ENCODE measurements around the gene NCOA4. TPM values are rescaled to one million over a fixed set of nuclear protein-coding genes. Genes with fewer than 3 reads are reported as not detected.
A peak's percentile ranks its signal among the peaks of the same experiment; 100 is the strongest.

Gene NCOA4
- 100 to 1,000 TPM in 2 of 7 donors, 10 to 100 TPM in 5; 68.6 to 107 (median 89.4) TPM for total RNA-seq
- 100 to 1,000 TPM in 1 of 2 donors, 10 to 100 TPM in 1; 52.8 to 172 TPM for polyA plus RNA-seq
- long read RNA-seq, donor 1, transcript NCOA4-204 (10 exons, 3,549 nt) = major isoform, 43 of 192 reads
- long read RNA-seq, donor 1, partial matches to known transcripts = 124 of 192 reads
- long read RNA-seq, donor 1, other reads (novel, unspliced or antisense) = 24 of 192 reads
- long read RNA-seq, donor 2, transcript NCOA4-204 (10 exons, 3,549 nt) = major isoform, 14 of 34 reads
- long read RNA-seq, donor 2, partial matches to known transcripts = 16 of 34 reads
- long read RNA-seq, donor 2, other reads (novel, unspliced or antisense) = 0 of 34 reads
- long read RNA-seq, donor 3, transcript NCOA4-207 (10 exons, 3,489 nt) = minor isoform, 6 of 238 reads
- long read RNA-seq, donor 3, transcript NCOA4-204 (10 exons, 3,549 nt) = major isoform, 196 of 238 reads
- long read RNA-seq, donor 3, partial matches to known transcripts = 19 of 238 reads
- long read RNA-seq, donor 3, other reads (novel, unspliced or antisense) = 16 of 238 reads

DNA sequence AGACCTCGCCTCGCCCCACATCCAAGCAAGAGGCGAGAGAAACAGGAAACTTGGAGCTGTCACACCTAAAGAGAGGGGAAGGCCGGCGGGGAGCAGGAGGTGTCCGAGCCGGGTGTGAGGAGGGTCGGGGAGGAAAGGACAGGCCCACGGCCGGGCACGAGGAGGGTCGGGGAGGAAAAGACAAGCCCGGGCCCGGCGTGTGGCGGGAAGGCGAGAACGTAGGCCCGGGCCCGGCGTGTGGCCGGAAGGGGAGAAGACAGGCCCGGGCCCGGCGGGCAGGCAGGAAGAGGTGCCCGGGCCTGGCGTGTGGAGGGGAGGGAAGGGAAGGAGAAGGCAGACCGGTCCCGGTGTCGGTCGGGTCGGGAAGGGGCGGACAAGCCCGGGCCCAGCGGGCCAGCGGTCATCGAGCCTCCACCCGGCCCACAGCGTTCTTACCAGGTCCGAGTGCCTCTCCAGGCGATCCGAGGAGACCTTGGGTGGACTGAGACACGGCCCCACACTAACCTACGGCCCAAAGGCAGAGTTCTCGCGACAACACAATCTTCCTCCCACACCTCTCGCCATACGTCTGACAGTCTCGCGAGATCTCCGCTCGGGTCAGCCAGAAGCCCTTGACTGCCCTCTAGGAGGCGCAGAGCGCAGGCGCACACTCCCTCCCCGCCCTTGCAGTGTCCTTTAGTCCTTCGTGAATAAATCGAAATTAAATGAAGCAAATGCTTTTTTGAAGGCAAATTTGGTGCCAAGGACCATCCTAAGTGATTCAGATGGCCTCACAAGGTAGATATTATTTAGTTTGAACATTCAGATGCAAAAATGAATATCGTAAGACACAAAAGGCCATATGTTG, at the start of gene NCOA4:
TSS of gene NCOA4 (minus strand) at position 533 of the 847 bp plus-strand sequence. CDS start 13,943 bp downstream, outside the sequence.
- H3K27me3 ChIP-seq = no peaks in the 10 kb centered on the region
- peak within 1 kb of the TSS; percentile 54 to 79 for H3K27ac ChIP-seq
- peaks cover 9% of the 10 kb centered on the region for H3K4me1 ChIP-seq (ENCODE audit: insufficient read depth)
- H3K9me3 ChIP-seq = no peaks in the 10 kb centered on the region
- intact Hi-C loops (cut with DNase I) = no loop called here
- H3K36me3 ChIP-seq = no peaks in the 10 kb centered on the region
- 0 to 1% (median 1%) methylated on average over 58 to 59 of the region's 59 CpGs for WGBS, 3 donors
- H3K4me3 ChIP-seq = peak within 1 kb of the TSS; percentile 91
- peak; percentile 96 to 99 (median 98) for DNase-seq
- TF ChIP-seq POLR2A (IDR thresholded peaks at IDR 0.05) (peak; percentile 37), EP300 (IDR thresholded peaks at IDR 0.05) (no peak)
- TF ChIP-seq, protein P1, sequence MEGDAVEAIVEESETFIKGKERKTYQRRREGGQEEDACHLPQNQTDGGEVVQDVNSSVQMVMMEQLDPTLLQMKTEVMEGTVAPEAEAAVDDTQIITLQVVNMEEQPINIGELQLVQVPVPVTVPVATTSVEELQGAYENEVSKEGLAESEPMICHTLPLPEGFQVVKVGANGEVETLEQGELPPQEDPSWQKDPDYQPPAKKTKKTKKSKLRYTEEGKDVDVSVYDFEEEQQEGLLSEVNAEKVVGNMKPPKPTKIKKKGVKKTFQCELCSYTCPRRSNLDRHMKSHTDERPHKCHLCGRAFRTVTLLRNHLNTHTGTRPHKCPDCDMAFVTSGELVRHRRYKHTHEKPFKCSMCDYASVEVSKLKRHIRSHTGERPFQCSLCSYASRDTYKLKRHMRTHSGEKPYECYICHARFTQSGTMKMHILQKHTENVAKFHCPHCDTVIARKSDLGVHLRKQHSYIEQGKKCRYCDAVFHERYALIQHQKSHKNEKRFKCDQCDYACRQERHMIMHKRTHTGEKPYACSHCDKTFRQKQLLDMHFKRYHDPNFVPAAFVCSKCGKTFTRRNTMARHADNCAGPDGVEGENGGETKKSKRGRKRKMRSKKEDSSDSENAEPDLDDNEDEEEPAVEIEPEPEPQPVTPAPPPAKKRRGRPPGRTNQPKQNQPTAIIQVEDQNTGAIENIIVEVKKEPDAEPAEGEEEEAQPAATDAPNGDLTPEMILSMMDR (IDR thresholded peaks at IDR 0.05) = peak; percentile 74 to 82 (median 80)

DNA sequence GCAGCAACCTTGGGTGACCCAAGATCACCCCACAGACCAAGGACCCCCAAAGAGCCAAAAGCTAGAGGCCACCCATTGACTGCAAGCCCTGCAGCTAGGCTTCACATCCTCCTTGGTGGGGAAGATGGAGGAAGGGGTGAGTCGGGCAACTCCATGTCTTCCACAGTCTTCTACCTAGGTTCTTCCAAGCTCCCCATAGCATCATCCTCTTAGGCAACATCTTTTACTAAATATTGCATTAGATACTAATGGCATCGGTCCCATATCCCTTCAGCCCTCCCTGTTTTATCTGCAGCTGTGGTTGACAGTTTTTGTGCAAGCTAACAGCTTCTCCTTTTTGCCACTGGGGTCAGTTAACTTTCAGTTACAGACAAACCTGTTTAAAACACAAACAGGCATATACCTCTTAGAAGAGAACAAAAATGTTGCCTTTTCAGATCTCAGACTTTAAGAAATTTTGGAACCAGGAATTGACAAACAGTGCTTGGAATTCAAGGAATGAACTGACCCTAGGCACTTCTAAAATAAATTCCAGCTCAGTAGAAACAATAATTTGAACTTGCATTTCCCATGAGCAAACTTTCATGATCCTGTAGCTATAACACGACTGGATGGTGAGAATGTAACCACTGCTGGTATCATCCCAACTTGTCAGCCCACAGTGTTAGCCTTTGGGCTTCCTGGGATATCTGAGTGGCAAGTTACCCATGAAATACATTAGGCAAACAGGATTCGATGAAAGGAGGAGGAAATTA, 49.6 kb upstream of the NCOA4 start:
- intact Hi-C loops (cut with DNase I) = no loop called here
- Histone ChIP-seq H3K36me3 (no peaks in the 10 kb centered on the region), H3K9me3 (no peaks in the 10 kb centered on the region), H3K4me3 (no peak overlapping the region), H3K27ac (no peak overlapping the region), H3K4me1 (ENCODE audit: insufficient read depth) (no peaks in the 10 kb centered on the region), H3K27me3 (no peaks in the 10 kb centered on the region)
- no peak for DNase-seq
- WGBS, 3 donors = 37 to 51% (median 43%) methylated on average over 4 of the region's 4 CpGs
- TF ChIP-seq, protein P1 (IDR thresholded peaks at IDR 0.05) = no peak
- no peak for TF ChIP-seq EP300 (IDR thresholded peaks at IDR 0.05)

DNA sequence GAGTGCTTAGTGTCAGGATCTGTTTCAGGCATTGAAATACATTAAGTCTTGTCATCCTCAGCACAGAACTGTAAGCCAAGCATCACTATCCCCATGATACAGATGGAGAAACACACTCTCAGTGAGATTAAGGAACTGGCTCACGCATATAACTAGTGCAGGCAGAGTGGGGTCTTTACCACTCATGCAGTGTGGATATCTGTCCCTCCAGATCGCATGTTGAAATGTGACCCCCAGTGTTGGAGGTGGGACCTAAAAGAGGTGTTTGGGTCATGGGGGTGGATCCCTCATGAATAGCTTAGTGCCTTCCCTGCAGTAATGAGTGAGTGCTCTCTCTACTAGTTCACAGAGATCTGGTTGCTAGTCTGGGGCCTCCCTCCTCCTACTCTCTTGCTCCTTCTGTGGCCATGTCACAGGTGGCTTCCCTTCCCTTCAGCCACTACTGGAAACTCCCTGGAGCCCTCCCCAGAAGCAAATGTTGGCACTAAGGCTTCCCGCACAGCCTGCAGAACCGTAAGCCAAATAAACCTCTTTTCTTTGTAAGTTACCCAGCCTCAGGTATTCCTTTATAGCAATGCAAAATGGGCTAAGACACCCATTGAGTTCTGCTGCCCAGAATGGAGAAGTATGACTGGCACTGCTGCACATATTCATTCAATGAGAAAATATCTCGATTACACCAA, 47.4 kb upstream of the NCOA4 start:
- Histone ChIP-seq H3K27me3 (no peaks in the 10 kb centered on the region), H3K27ac (no peak overlapping the region), H3K36me3 (no peaks in the 10 kb centered on the region), H3K4me3 (no peak overlapping the region), H3K9me3 (no peaks in the 10 kb centered on the region), H3K4me1 (ENCODE audit: insufficient read depth) (no peaks in the 10 kb centered on the region)
- 84% methylated on average over 5 of the region's 5 CpGs for WGBS, 3 donors
- DNase-seq = no peak
- TF ChIP-seq POLR2A (IDR thresholded peaks at IDR 0.05) (no peak), EP300 (IDR thresholded peaks at IDR 0.05) (no peak)
- TF ChIP-seq, protein P1 (IDR thresholded peaks at IDR 0.05) = no peak
- intact Hi-C loops (cut with DNase I) = no loop called here

Data from ovary (tissue), 10 donors.